Liver (tissue), 9 donors: ENCODE measurements around the gene DUS3L. TPM values are rescaled to one million over a fixed set of nuclear protein-coding genes. Genes with fewer than 3 reads are reported as not detected.

ENCODE experiments used
- DNase-seq: peaks from one replicate; pipeline ENCODE4 v3.0.0-alpha.2; 2017; ENCODE audit warnings: low spot score
- H3K27ac ChIP-seq, 2 donors: one replicate each; pipeline ENCODE4 v1.7.0; 2013; ENCODE audit warnings: inconsistent platforms in 2 of 2, low read length in 2 of 2, control low read depth in 1 of 2, low read depth in 1 of 2, mild to moderate bottlenecking in 1 of 2
- H3K27me3 ChIP-seq, 4 donors: one replicate each; pipeline versions ENCODE4 v1.6.1 to v1.7.0; 2013; ENCODE audit warnings: low read length in 3 of 4, inconsistent platforms in 1 of 4, mild to moderate bottlenecking in 1 of 4, moderate library complexity in 1 of 4; ENCODE audit not compliant: control insufficient read depth in 4 of 4, insufficient read depth in 4 of 4
- H3K36me3 ChIP-seq, 4 donors: one replicate each; pipeline versions ENCODE4 v1.6.1 to v1.7.0; 2013; ENCODE audit warnings: low read length in 3 of 4, mild to moderate bottlenecking in 3 of 4, low read depth in 1 of 4, moderate library complexity in 1 of 4; ENCODE audit not compliant: control insufficient read depth in 4 of 4, insufficient read depth in 3 of 4
- H3K4me1 ChIP-seq, 4 donors: one replicate each; pipeline versions ENCODE4 v1.6.1 to v1.7.0; 2013; ENCODE audit warnings: low read length in 3 of 4, mild to moderate bottlenecking in 3 of 4, moderate library complexity in 1 of 4; ENCODE audit not compliant: control insufficient read depth in 4 of 4, insufficient read depth in 4 of 4
- H3K4me3 ChIP-seq, 3 donors: one replicate each; pipeline versions ENCODE4 v1.6.1 to v1.7.0; 2013; ENCODE audit warnings: low read length in 3 of 3, control low read depth in 1 of 3, low read depth in 1 of 3, mild to moderate bottlenecking in 1 of 3
- H3K9ac ChIP-seq, 2 donors: one replicate each; pipeline ENCODE4 v1.7.0; 2013; ENCODE audit warnings: low read length in 2 of 2, mild to moderate bottlenecking in 2 of 2, moderate library complexity in 2 of 2, control low read depth in 1 of 2, low read depth in 1 of 2
- H3K9me3 ChIP-seq, 4 donors: one replicate each; pipeline versions ENCODE4 v1.6.1 to v1.7.0; 2013; ENCODE audit warnings: low read length in 3 of 4; ENCODE audit not compliant: control insufficient read depth in 4 of 4
- CTCF ChIP-seq: fragments of 150-350 bp; IDR thresholded peaks from 2 replicates; pipeline ENCODE4 v1.5.1; 2017; ENCODE audit warnings: improper control_type of control experiment, low read depth, low read length; ENCODE audit not compliant: missing input control
- FOXA2 ChIP-seq: IDR thresholded peaks from 2 replicates; pipeline ENCODE4 v1.6.1; 2016; ENCODE audit warnings: antibody characterized with exemption
- GABPA ChIP-seq, 2 donors: IDR thresholded peaks in 1 of 2; conservative IDR thresholded peaks in 1 of 2; 2 replicates each; pipeline ENCODE4 v1.6.1; 2016; ENCODE audit warnings: antibody characterized with exemption in 2 of 2, mild to moderate bottlenecking in 1 of 2, moderate library complexity in 1 of 2
- HNF4A ChIP-seq, 2 donors: conservative IDR thresholded peaks; 2 replicates each; pipeline ENCODE4 v1.6.1; 2016; ENCODE audit warnings: antibody characterized with exemption in 2 of 2, mild to moderate bottlenecking in 2 of 2
- HNF4G ChIP-seq: IDR thresholded peaks from 2 replicates; pipeline ENCODE4 v1.6.1; 2016; ENCODE audit warnings: antibody characterized with exemption
- JUND ChIP-seq, 2 donors: IDR thresholded peaks; 2 replicates each; pipeline ENCODE4 v1.6.1; 2016; ENCODE audit warnings: antibody characterized with exemption in 2 of 2
- MAX ChIP-seq: IDR thresholded peaks from 2 replicates; pipeline ENCODE4 v1.6.1; 2016; ENCODE audit warnings: antibody characterized with exemption
- NR2F2 ChIP-seq: IDR thresholded peaks from 2 replicates; pipeline ENCODE4 v1.6.1; 2016; ENCODE audit warnings: antibody characterized with exemption
- RAD21 ChIP-seq, 2 donors: IDR thresholded peaks; 2 replicates each; pipeline ENCODE4 v1.6.1; 2016; ENCODE audit warnings: antibody characterized with exemption in 2 of 2, mild to moderate bottlenecking in 2 of 2
- REST ChIP-seq: IDR thresholded peaks from 2 replicates; pipeline ENCODE4 v1.6.1; 2016; ENCODE audit warnings: antibody characterized with exemption, mild to moderate bottlenecking
- RXRA ChIP-seq, 2 donors: IDR thresholded peaks; 2 replicates each; pipeline ENCODE4 v1.6.1; 2017 to 2018; ENCODE audit warnings: antibody characterized with exemption in 2 of 2, mild to moderate bottlenecking in 1 of 2
- SP1 ChIP-seq: IDR thresholded peaks from 2 replicates; pipeline ENCODE4 v1.6.1; 2018; ENCODE audit warnings: antibody characterized with exemption, mild to moderate bottlenecking
- TAF1 ChIP-seq: conservative IDR thresholded peaks from 2 replicates; pipeline ENCODE4 v1.6.1; 2016; ENCODE audit warnings: antibody characterized with exemption, mild to moderate bottlenecking
- WGBS: extraction: QIAGEN DNeasy Blood & Tissue Kit; methylation state at CpG from one replicate; pipeline ENCODE4 v1.1.7; 2013; 5-methylcytosine and 5-hydroxymethylcytosine counted together
- polyA plus RNA-seq, 2 donors: library from polyadenylated mRNA; stranded (reverse) in 1 of 2; unstranded in 1 of 2; fragments of 200-250 nt in 1 of 2; fragments of >200 nt in 1 of 2; fragmentation: Nextera tagmentation in 1 of 2; extraction: Ambion mirVana in 1 of 2; gene quantifications; one replicate each; pipeline versions ENCODE4 v1.2.1 to v1.2.3, GENCODE V29; 2013 to 2015
- total RNA-seq, 2 donors: library from RNA; depleted of rRNA; stranded (reverse); fragments of >200 nt; gene quantifications; one replicate each; pipeline ENCODE4 v1.2.3, GENCODE V29; 2014
- TF ChIP-seq, protein P1 (sequence below): IDR thresholded peaks from 2 replicates; pipeline ENCODE4 v1.6.1; 2016; ENCODE audit warnings: antibody characterized with exemption
- TF ChIP-seq, protein P2 (sequence below): IDR thresholded peaks from 2 replicates; pipeline ENCODE4 v1.6.1; 2016; ENCODE audit warnings: antibody characterized with exemption
- donor health status: healthy.
- donor health status: healthy.
- donor health status: healthy.
- donor health status: healthy.
- donor health status: healthy.

DUS3L gene
- total and polyA plus RNA-seq, 4 donors: 12.2 to 19.0 (median 16.9) TPM

DNA sequence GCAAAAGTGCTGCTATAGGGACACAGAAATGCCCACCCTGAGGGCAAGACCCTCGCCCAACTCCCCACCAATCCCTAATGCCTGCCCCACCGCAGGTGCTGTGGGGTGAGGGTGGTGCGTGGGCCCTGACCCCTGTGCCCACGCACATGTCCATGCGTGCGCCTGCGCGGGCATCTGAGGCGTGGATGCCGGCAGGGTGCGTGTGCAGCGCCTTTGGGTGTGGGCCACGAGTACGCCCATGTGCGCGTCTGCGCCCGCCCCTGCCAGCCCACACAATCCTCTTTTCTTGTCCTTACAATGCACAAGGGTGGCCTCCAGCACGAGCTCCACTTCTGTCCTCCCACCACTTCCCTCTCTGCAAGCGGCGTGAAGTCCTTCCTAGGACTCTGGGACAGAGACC lies 34.2 kb upstream of the DUS3L start:
- no peaks in the 10 kb centered on the region for H3K9me3 ChIP-seq
- H3K36me3 ChIP-seq: no peaks in the 10 kb centered on the region
- no peak overlapping the region for H3K9ac ChIP-seq
- H3K27me3 ChIP-seq: no peaks in the 10 kb centered on the region
- H3K27ac ChIP-seq: no peak overlapping the region
- no peak for TF ChIP-seq HNF4A (conservative IDR thresholded peaks at IDR 0.05)
- TF ChIP-seq SP1: no peak
- TF ChIP-seq FOXA2: no peak
- TF ChIP-seq CTCF: no peak
- TF ChIP-seq MAX: no peak
- TF ChIP-seq TAF1: no peak
- TF ChIP-seq REST: no peak
- TF ChIP-seq RXRA (IDR thresholded peaks at IDR 0.05): no peak
- TF ChIP-seq HNF4G: no peak
- no peak for TF ChIP-seq JUND (IDR thresholded peaks at IDR 0.05)
- TF ChIP-seq, protein P1, sequence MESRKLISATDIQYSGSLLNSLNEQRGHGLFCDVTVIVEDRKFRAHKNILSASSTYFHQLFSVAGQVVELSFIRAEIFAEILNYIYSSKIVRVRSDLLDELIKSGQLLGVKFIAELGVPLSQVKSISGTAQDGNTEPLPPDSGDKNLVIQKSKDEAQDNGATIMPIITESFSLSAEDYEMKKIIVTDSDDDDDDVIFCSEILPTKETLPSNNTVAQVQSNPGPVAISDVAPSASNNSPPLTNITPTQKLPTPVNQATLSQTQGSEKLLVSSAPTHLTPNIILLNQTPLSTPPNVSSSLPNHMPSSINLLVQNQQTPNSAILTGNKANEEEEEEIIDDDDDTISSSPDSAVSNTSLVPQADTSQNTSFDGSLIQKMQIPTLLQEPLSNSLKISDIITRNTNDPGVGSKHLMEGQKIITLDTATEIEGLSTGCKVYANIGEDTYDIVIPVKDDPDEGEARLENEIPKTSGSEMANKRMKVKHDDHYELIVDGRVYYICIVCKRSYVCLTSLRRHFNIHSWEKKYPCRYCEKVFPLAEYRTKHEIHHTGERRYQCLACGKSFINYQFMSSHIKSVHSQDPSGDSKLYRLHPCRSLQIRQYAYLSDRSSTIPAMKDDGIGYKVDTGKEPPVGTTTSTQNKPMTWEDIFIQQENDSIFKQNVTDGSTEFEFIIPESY: no peak
- peaks cover 9 to 41% (median 24%) of the 10 kb centered on the region in 4 donors for H3K4me1 ChIP-seq
- 97% methylated on average over 21 of the region's 21 CpGs for WGBS
- no peak overlapping the region for H3K4me3 ChIP-seq
- no peak for DNase-seq

GRCh38 chr19:5824751-5825150 lies 33.8 kb upstream of the DUS3L start:
- Histone ChIP-seq H3K4me3 (no peak overlapping the region), H3K36me3 (no peaks in the 10 kb centered on the region), H3K4me1 (peaks cover 9 to 41% (median 24%) of the 10 kb centered on the region in 4 donors), H3K9me3 (no peaks in the 10 kb centered on the region), H3K27ac (no peak overlapping the region), H3K9ac (no peak overlapping the region), H3K27me3 (no peaks in the 10 kb centered on the region)
- TF ChIP-seq, protein P2, sequence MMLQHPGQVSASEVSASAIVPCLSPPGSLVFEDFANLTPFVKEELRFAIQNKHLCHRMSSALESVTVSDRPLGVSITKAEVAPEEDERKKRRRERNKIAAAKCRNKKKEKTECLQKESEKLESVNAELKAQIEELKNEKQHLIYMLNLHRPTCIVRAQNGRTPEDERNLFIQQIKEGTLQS: no peak
- TF ChIP-seq NR2F2 (no peak), RAD21 (IDR thresholded peaks at IDR 0.05) (no peak), HNF4A (conservative IDR thresholded peaks at IDR 0.05) (no peak), GABPA (IDR thresholded peaks at IDR 0.05 in 1 of 2, conservative IDR thresholded peaks at IDR 0.05 in 1 of 2) (no peak)
- whole genome bisulfite sequencing: 92% methylated on average over 10 of the region's 10 CpGs
- DNase-seq: no peak
